Fibroblast of lung (primary cell): Measurements from ENCODE around the gene KCNJ4. TPM values are rescaled to one million over a fixed set of nuclear protein-coding genes. Genes with fewer than 3 reads are reported as not detected.

Experiments used
- DNase-seq, 2 donors: peaks; one replicate each; pipeline versions ENCODE4 v3.0.0 to v3.0.0-alpha.2; 2010; ENCODE audit warnings: low read depth in 2 of 2
- H2AFZ ChIP-seq: 2 replicates; pipeline ENCODE4 v1.5.1; 2012; ENCODE audit warnings: low read length, control low read depth, inconsistent platforms
- H3K27ac ChIP-seq: 2 replicates; pipeline ENCODE4 v1.5.1; 2011; ENCODE audit warnings: low read length, control low read depth; ENCODE audit not compliant: insufficient read depth
- H3K27me3 ChIP-seq: 2 replicates; pipeline ENCODE4 v1.5.1; 2011; ENCODE audit warnings: mild to moderate bottlenecking, low read length; ENCODE audit not compliant: control insufficient read depth, insufficient read depth
- H3K36me3 ChIP-seq: 2 replicates; pipeline ENCODE4 v1.5.1; 2011; ENCODE audit warnings: low read length; ENCODE audit not compliant: control insufficient read depth, insufficient read depth
- H3K4me1 ChIP-seq: 2 replicates; pipeline ENCODE4 v1.5.1; 2011; ENCODE audit warnings: low read length; ENCODE audit not compliant: control insufficient read depth, insufficient read depth; ENCODE audit errors: extremely low read depth
- H3K4me2 ChIP-seq: 2 replicates; pipeline ENCODE4 v1.5.1; 2011; ENCODE audit warnings: low read length, control low read depth; ENCODE audit not compliant: insufficient read depth; ENCODE audit errors: extremely low read depth
- H3K4me3 ChIP-seq, 4 experiments: fragments of 200-600 bp in 1 of 4; sonication (generic) in 1 of 4; replicated peaks in 1 of 4; 2 replicates each; pipeline ENCODE4 v1.5.1; 2011 to 2016; ENCODE audit warnings: low read length in 4 of 4, low read depth in 3 of 4, mild to moderate bottlenecking in 3 of 4, control low read depth in 2 of 4, inconsistent platforms in 1 of 4, mixed read lengths in 1 of 4; ENCODE audit not compliant: insufficient read depth in 1 of 4; ENCODE audit errors: control extremely low read depth in 1 of 4
- H3K79me2 ChIP-seq: 2 replicates; pipeline ENCODE4 v1.5.1; 2012; ENCODE audit warnings: mild to moderate bottlenecking, low read length, inconsistent platforms; ENCODE audit not compliant: control insufficient read depth, insufficient read depth
- H3K9ac ChIP-seq: 2 replicates; pipeline ENCODE4 v1.5.1; 2011; ENCODE audit warnings: mild to moderate bottlenecking, low read length, control low read depth; ENCODE audit not compliant: insufficient read depth
- H3K9me3 ChIP-seq: 2 replicates; pipeline ENCODE4 v1.5.1; 2012; ENCODE audit warnings: low read depth, low read length; ENCODE audit not compliant: control insufficient read depth, insufficient read depth
- H4K20me1 ChIP-seq: 2 replicates; pipeline ENCODE4 v1.5.1; 2011; ENCODE audit warnings: low read length; ENCODE audit not compliant: control insufficient read depth, insufficient read depth; ENCODE audit errors: extremely low read depth
- EZH2 ChIP-seq: IDR thresholded peaks from 2 replicates; pipeline ENCODE4 v1.5.1; 2012; ENCODE audit warnings: low read length, control low read depth, mild to moderate bottlenecking; ENCODE audit errors: missing control alignments
- polyA plus RNA-seq, 2 donors: library from polyadenylated mRNA; depleted of rRNA in 1 of 2; stranded (reverse) in 1 of 2; unstranded in 1 of 2; fragments of >200 nt; gene quantifications; 2 replicates each; pipeline ENCODE4 v1.2.1, GENCODE V29; 2011 to 2012; ENCODE audit warnings: missing spikeins in 1 of 2
- total RNA-seq: library from RNA; depleted of rRNA; stranded (reverse); fragments of >200 nt; gene quantifications from 2 replicates; pipeline ENCODE4 v1.2.1, GENCODE V29; 2014
- TF ChIP-seq, protein P1 (sequence below), 2 donors: IDR thresholded peaks in 1 of 2; conservative IDR thresholded peaks in 1 of 2; 1 replicate in 1 of 2; 2 replicates in 1 of 2; pipeline ENCODE4 v1.5.1; 2011 to 2012; ENCODE audit warnings: low read length in 2 of 2, control low read depth in 1 of 2, inconsistent platforms in 1 of 2, low read depth in 1 of 2, mild to moderate bottlenecking in 1 of 2

KCNJ4 gene
- total and polyA plus RNA-seq, 2 donors (not counting 1 experiment from before 2014, with no cell fraction given): not detected

DNA sequence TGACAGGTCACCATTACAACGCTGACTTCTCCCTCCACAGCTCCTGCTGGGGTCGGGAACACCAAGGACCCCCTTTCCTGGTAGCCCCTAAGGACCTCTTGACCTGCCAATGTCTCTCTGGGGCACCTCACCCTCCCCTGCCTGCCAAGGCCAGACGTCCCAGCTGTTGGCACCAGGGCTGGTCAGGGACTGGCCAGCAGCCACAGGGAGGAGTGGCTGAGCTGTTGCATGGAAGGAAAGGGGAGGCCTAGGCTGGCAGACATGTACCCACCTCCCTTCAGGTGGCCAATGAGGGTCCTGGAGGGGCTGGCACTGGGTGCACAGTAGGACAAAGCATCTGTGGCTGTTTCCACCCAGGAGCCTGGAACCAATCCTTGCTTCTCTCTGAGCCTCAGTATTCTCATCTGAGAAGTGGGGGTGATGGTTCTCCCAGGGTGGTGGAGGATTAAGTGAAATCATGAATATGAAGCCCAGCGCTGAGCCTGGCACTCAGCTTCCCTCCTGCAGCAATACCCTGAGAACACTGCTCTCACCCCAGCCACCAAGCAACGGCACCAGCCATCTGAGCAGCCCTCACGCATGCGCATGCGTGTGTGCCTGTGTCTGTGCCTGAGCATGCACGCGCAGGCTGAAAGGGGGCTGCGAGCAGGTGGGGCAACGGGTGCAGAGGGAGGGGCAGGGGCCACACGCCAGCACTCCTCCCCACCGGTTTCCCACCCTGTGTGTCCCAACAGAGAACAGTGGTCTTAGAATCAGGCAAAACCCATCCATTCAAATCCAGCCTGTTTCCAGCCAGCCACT lies 5.9 kb downstream of the KCNJ4 start:
- Histone ChIP-seq H3K36me3 (no peaks in the 10 kb centered on the region), H3K4me1 (no peaks in the 10 kb centered on the region), H3K4me2 (no peak overlapping the region), H3K79me2 (no peaks in the 10 kb centered on the region), H3K4me3 (no peak overlapping the region), H3K9me3 (no peaks in the 10 kb centered on the region), H3K27me3 (peaks cover 27% of the 10 kb centered on the region), H4K20me1 (no peaks in the 10 kb centered on the region), H3K27ac (no peak overlapping the region), H2AFZ (no peak overlapping the region), H3K9ac (no peak overlapping the region)
- no peak for DNase-seq
- TF ChIP-seq, protein P1, sequence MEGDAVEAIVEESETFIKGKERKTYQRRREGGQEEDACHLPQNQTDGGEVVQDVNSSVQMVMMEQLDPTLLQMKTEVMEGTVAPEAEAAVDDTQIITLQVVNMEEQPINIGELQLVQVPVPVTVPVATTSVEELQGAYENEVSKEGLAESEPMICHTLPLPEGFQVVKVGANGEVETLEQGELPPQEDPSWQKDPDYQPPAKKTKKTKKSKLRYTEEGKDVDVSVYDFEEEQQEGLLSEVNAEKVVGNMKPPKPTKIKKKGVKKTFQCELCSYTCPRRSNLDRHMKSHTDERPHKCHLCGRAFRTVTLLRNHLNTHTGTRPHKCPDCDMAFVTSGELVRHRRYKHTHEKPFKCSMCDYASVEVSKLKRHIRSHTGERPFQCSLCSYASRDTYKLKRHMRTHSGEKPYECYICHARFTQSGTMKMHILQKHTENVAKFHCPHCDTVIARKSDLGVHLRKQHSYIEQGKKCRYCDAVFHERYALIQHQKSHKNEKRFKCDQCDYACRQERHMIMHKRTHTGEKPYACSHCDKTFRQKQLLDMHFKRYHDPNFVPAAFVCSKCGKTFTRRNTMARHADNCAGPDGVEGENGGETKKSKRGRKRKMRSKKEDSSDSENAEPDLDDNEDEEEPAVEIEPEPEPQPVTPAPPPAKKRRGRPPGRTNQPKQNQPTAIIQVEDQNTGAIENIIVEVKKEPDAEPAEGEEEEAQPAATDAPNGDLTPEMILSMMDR (conservative IDR thresholded peaks at IDR 0.05 in 1 of 2, IDR thresholded peaks at IDR 0.05 in 1 of 2; ENCODE audit: low read depth in 1 of 2, low read length in 2 of 2): no peak

DNA sequence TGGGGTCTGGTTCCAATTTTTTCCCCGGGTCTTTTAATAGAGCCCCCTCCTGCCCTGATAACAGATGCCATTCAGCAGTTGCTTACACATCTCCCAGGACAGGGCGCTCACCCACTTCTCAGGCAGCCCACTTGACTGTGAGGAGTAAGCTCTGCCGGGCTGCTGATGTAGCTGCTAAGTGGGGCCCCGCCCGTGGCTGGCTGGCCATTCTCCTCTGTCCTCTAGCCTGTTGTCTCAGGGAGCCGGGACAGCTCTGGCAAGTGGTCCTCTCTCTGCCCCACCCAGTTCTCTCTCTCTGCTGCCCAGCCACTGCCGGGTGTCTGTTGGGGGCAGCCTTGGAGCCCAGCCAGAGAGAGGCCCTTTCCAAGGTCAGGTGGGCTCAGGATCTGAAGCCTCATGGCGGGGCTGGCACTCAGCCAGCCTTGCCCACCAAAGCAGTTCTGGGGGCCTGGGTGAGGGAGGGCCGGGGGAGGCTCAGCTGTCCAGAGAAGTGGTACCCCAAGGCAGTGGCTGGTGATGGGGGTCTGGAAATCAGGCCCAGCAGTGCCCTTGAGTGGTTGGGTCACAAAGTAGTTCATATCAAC lies 8.9 kb downstream of the KCNJ4 start:
- H3K27me3 ChIP-seq: peaks cover 11% of the 10 kb centered on the region
- no peaks in the 10 kb centered on the region for H3K79me2 ChIP-seq
- TF ChIP-seq EZH2: no peak
- TF ChIP-seq, protein P1 (conservative IDR thresholded peaks at IDR 0.05 in 1 of 2, IDR thresholded peaks at IDR 0.05 in 1 of 2; ENCODE audit: low read depth in 1 of 2, low read length in 2 of 2): no peak

DNA sequence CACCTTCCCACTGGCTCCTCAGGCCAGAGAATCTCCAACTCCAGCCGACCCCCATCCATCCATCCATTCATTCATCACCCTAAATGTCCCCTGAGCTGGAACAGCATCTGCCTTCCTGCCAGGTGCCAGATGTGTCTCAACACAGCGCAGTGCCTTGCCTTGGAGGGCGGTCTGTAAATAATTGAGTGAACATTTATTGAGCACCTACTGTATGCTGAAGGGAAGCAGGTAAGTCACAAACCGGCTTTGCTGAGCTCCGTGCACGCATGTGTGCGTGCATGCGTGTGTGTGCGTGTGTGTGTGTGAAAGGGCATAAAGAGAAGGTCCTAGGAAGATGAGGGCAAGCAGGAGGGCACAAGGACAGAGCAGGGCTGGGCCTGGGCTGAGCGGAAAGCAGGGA lies 10.2 kb downstream of the KCNJ4 start:
- no peaks in the 10 kb centered on the region for H3K9me3 ChIP-seq
- no peak for DNase-seq
- no peaks in the 10 kb centered on the region for H3K79me2 ChIP-seq
- no peak overlapping the region for H3K27ac ChIP-seq
- no peaks in the 10 kb centered on the region for H3K36me3 ChIP-seq
- no peak overlapping the region for H2AFZ ChIP-seq
- no peak overlapping the region for H3K4me3 ChIP-seq
- TF ChIP-seq, protein P1 (conservative IDR thresholded peaks at IDR 0.05 in 1 of 2, IDR thresholded peaks at IDR 0.05 in 1 of 2; ENCODE audit: low read depth in 1 of 2, low read length in 2 of 2): no peak
- no peak for TF ChIP-seq EZH2
- no peak overlapping the region for H3K4me2 ChIP-seq
- no peaks in the 10 kb centered on the region for H4K20me1 ChIP-seq
- H3K9ac ChIP-seq: no peak overlapping the region
- no peaks in the 10 kb centered on the region for H3K4me1 ChIP-seq
- H3K27me3 ChIP-seq: peaks cover 10% of the 10 kb centered on the region

More for the DNA sequence above, 8.9 kb downstream of the KCNJ4 start:
- DNase-seq: no peak
- Histone ChIP-seq H3K36me3 (no peaks in the 10 kb centered on the region), H3K4me3 (no peak overlapping the region), H3K27ac (no peak overlapping the region), H3K4me2 (no peak overlapping the region), H4K20me1 (no peaks in the 10 kb centered on the region), H2AFZ (no peak overlapping the region), H3K4me1 (no peaks in the 10 kb centered on the region), H3K9me3 (no peaks in the 10 kb centered on the region), H3K9ac (no peak overlapping the region)
